CD4-positive, CD25-positive, alpha-beta regulatory T cell (primary cell): ENCODE results near the gene FBXL7. TPM values are rescaled to one million over a fixed set of nuclear protein-coding genes. Genes with fewer than 3 reads are reported as not detected.

Experiments used
- ATAC-seq, 2 donors: fragments of 150-1000 bp; cut with Tn5 transposase; one replicate each; pipeline ENCODE4 v1.10.0; 2021; ENCODE audit warnings: low read depth in 2 of 2, moderate number of reproducible peaks in 2 of 2, moderate library complexity in 1 of 2
- DNase-seq, 3 donors: peaks; one replicate each; pipeline versions ENCODE4 v3.0.0 to v3.0.0-alpha.2; 2012 to 2022; ENCODE audit warnings: mixed read lengths in 1 of 3
- H3K27ac ChIP-seq: one replicate; pipeline ENCODE4 v1.7.0; 2013; ENCODE audit warnings: mild to moderate bottlenecking, low read length; ENCODE audit not compliant: insufficient read depth, poor library complexity, severe bottlenecking
- H3K27me3 ChIP-seq: one replicate; pipeline ENCODE4 v1.7.0; 2013; ENCODE audit warnings: low read length; ENCODE audit not compliant: control insufficient read depth, insufficient read depth
- H3K36me3 ChIP-seq: one replicate; pipeline ENCODE4 v1.7.0; 2013; ENCODE audit warnings: mild to moderate bottlenecking, low read length, moderate library complexity; ENCODE audit not compliant: control insufficient read depth, insufficient read depth
- H3K4me1 ChIP-seq: 2 replicates; pipeline ENCODE4 v1.7.0; 2013; ENCODE audit warnings: mild to moderate bottlenecking, low read length; ENCODE audit not compliant: insufficient read depth, control insufficient read depth, poor library complexity, severe bottlenecking
- H3K4me3 ChIP-seq: one replicate; pipeline ENCODE4 v1.7.0; 2013; ENCODE audit warnings: low read depth, mild to moderate bottlenecking, low read length, moderate library complexity
- H3K9me3 ChIP-seq, 2 experiments: 1 replicate in 1 of 2; 2 replicates in 1 of 2; pipeline ENCODE4 v1.7.0; 2013; ENCODE audit warnings: low read length in 2 of 2, mild to moderate bottlenecking in 1 of 2, moderate library complexity in 1 of 2; ENCODE audit not compliant: control insufficient read depth in 2 of 2
- H3K27ac Mint-ChIP-seq, 3 donors: one replicate each; pipeline ENCODE4 v1.8.0; 2020 to 2022; ENCODE audit warnings: mild to moderate bottlenecking in 3 of 3, mixed read lengths in 3 of 3, moderate library complexity in 2 of 3
- H3K27me3 Mint-ChIP-seq: one replicate; pipeline ENCODE4 v1.8.0; 2022; ENCODE audit warnings: mild to moderate bottlenecking, mixed read lengths
- H3K36me3 Mint-ChIP-seq: one replicate; pipeline ENCODE4 v1.8.0; 2020; ENCODE audit warnings: mixed read lengths
- H3K4me1 Mint-ChIP-seq, 4 donors: one replicate each; pipeline ENCODE4 v1.8.0; 2020 to 2022; ENCODE audit warnings: mixed read lengths in 4 of 4, mild to moderate bottlenecking in 1 of 4
- H3K4me3 Mint-ChIP-seq, 4 donors: one replicate each; pipeline ENCODE4 v1.8.0; 2020 to 2022; ENCODE audit warnings: mild to moderate bottlenecking in 4 of 4, mixed read lengths in 4 of 4, moderate library complexity in 3 of 4
- H3K9me3 Mint-ChIP-seq, 7 donors: one replicate each; pipeline ENCODE4 v1.8.0; 2020 to 2022; ENCODE audit warnings: mixed read lengths in 7 of 7, mild to moderate bottlenecking in 3 of 7, moderate library complexity in 2 of 7
- polyA plus RNA-seq, 4 donors: library from polyadenylated mRNA; unstranded; fragments of 300-500 nt; fragmentation: Illumina TruSeq; gene quantifications; one replicate each; pipeline ENCODE4 v1.2.3, GENCODE V29; 2021
- total RNA-seq: library from RNA; stranded (reverse); gene quantifications from one replicate; pipeline ENCODE4 v1.2.3, GENCODE V29; 2022

Gene FBXL7
- total and polyA plus RNA-seq, 5 donors from 2014 or later: not detected

GRCh38 chr5:15545082-15545481 lies 45.1 kb downstream of the FBXL7 start:
- no peaks in the 10 kb centered on the region for H3K4me1 ChIP-seq
- H3K36me3 Mint-ChIP-seq: no peaks in the 10 kb centered on the region
- no peak overlapping the region for H3K27ac Mint-ChIP-seq

DNA sequence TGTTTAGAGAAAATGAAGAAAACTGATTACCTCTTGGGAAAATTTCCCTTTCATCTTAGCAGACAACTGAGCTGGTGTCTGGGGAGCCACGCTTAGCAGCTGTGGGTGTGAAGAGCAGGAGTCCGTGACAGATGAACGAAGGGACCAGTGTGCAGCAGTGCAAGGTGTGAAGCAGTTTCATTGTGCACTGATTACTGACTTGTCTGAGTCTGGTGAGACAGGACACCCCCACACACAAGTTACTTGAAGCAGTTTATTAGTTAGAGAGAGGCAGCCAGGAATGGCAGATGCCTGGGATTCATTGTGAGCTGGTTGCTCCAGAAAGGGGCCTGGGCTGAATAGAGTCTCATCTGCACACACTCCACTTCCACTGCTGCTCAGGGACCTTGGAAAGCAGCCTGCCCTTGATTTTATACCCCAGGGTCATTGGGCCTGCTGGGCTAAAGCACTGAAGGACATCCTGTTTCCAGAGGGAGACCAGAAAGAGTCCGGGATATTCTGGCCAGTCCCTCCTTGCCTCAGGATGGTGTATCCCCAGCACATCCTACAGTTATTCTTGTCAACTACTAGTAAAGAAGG lies 47.4 kb downstream of the FBXL7 start:
- H3K4me3 Mint-ChIP-seq: no peak overlapping the region
- no peak for DNase-seq
- H3K27ac Mint-ChIP-seq: no peak overlapping the region
- Histone ChIP-seq H3K36me3 (no peaks in the 10 kb centered on the region), H3K27me3 (no peaks in the 10 kb centered on the region), H3K9me3 (no peaks in the 10 kb centered on the region), H3K4me3 (no peak overlapping the region), H3K27ac (no peak overlapping the region), H3K4me1 (no peaks in the 10 kb centered on the region)
- H3K9me3 Mint-ChIP-seq: peaks cover 0 to 12% (median 3%) of the 10 kb centered on the region in 7 donors
- no peaks in the 10 kb centered on the region for H3K36me3 Mint-ChIP-seq
- no peaks in the 10 kb centered on the region for H3K4me1 Mint-ChIP-seq
- no peak for ATAC-seq
- no peaks in the 10 kb centered on the region for H3K27me3 Mint-ChIP-seq

More at GRCh38 chr5:15545082-15545481, 45.1 kb downstream of the FBXL7 start:
- Mint-ChIP-seq H3K9me3 (peaks cover 0 to 10% (median 2%) of the 10 kb centered on the region in 7 donors), H3K4me1 (no peaks in the 10 kb centered on the region), H3K27me3 (no peaks in the 10 kb centered on the region), H3K4me3 (no peak overlapping the region)
- Histone ChIP-seq H3K4me3 (no peak overlapping the region), H3K9me3 (no peaks in the 10 kb centered on the region), H3K36me3 (no peaks in the 10 kb centered on the region), H3K27me3 (no peaks in the 10 kb centered on the region), H3K27ac (no peak overlapping the region)
- DNase-seq (no peak), ATAC-seq (no peak)

- no peak for ATAC-seq
- H3K27ac Mint-ChIP-seq: no peak overlapping the region
- no peaks in the 10 kb centered on the region for H3K36me3 Mint-ChIP-seq
- no peaks in the 10 kb centered on the region for H3K4me1 Mint-ChIP-seq
- Histone ChIP-seq H3K9me3 (peaks cover 0 to 3% of the 10 kb centered on the region in 2 experiments), H3K27me3 (no peaks in the 10 kb centered on the region), H3K4me3 (no peak overlapping the region), H3K27ac (no peak overlapping the region), H3K36me3 (no peaks in the 10 kb centered on the region), H3K4me1 (no peaks in the 10 kb centered on the region)
- H3K9me3 Mint-ChIP-seq: peaks cover 0 to 17% (median 4%) of the 10 kb centered on the region in 7 donors
- H3K27me3 Mint-ChIP-seq: no peaks in the 10 kb centered on the region
- no peak for DNase-seq
- H3K4me3 Mint-ChIP-seq: no peak overlapping the region
Measured at GRCh38 chr5:15549961-15550360, 50.0 kb downstream of the FBXL7 start.

DNA sequence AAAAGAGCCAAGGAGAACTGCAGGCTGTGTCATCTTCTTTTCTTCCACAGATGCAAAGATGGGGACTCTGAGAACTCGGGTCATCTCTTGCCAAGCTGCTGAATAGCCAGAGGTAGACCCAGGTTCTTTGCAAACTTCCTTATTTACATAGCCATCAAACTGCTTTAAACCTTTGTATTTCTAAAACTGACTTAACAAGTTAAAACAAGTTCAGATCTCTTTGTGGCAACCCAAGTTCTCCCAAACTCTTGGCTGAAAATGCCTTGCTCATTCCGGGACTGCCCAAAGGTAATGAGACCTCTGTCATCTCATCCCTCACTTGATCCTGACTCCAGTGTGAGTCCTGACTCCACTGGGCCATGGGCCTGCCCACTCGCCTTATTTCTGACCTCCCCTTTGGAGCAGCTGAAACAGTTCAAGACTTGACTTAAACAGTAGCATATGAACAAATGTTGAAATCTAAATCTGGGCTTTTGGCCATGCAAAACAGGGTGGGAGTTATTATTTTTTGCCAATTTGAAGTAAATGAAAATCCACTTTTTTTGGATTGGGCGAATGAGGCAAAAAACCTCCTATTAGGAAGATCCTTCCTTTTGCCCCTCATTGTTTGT lies 50.6 kb downstream of the FBXL7 start:
- H3K9me3 Mint-ChIP-seq: peaks cover 0 to 17% (median 4%) of the 10 kb centered on the region in 7 donors
- no peaks in the 10 kb centered on the region for H3K4me1 ChIP-seq
- H3K27ac ChIP-seq: no peak overlapping the region
- no peak for ATAC-seq
- no peak overlapping the region for H3K4me3 Mint-ChIP-seq
- H3K27ac Mint-ChIP-seq: no peak overlapping the region
- no peaks in the 10 kb centered on the region for H3K27me3 ChIP-seq
- no peaks in the 10 kb centered on the region for H3K27me3 Mint-ChIP-seq
- H3K4me1 Mint-ChIP-seq: no peaks in the 10 kb centered on the region
- H3K36me3 Mint-ChIP-seq: no peaks in the 10 kb centered on the region
- DNase-seq: no peak
- H3K4me3 ChIP-seq: no peak overlapping the region
- H3K36me3 ChIP-seq: no peaks in the 10 kb centered on the region
- H3K9me3 ChIP-seq: peaks cover 0 to 3% of the 10 kb centered on the region in 2 experiments

DNA sequence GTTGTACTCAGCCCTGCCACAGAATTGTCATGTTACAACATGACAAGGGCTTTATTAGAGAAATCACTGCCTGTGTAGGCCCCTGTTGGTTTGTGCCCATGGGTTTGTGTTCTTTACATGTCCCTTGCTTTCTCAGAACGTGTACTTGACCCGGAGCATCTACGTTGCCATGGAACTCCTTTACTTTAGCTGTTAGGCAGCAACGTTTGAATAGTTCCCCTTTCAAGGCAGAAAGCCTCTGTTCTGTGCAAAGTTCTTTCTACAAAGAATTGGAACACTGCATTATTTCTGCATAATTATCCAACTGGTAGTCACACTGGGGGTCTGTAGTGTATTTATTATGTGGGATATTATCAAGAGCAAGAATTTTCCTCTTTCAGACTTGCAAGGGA lies 51.1 kb downstream of the FBXL7 start:
- no peaks in the 10 kb centered on the region for H3K4me1 ChIP-seq
- Mint-ChIP-seq H3K9me3 (peaks cover 0 to 17% (median 4%) of the 10 kb centered on the region in 7 donors), H3K36me3 (no peaks in the 10 kb centered on the region), H3K27me3 (no peaks in the 10 kb centered on the region), H3K27ac (no peak overlapping the region), H3K4me1 (no peaks in the 10 kb centered on the region), H3K4me3 (no peak overlapping the region)
- peaks cover 0 to 3% of the 10 kb centered on the region in 2 experiments for H3K9me3 ChIP-seq
- no peaks in the 10 kb centered on the region for H3K36me3 ChIP-seq
- DNase-seq: no peak
- no peak for ATAC-seq
- no peak overlapping the region for H3K27ac ChIP-seq
- H3K4me3 ChIP-seq: no peak overlapping the region
- H3K27me3 ChIP-seq: no peaks in the 10 kb centered on the region

GRCh38 chr5:15554542-15554941 lies 54.6 kb downstream of the FBXL7 start:
- Mint-ChIP-seq H3K27ac (peak overlapping the region in 1 of 3 donors; percentile 61), H3K4me1 (no peaks in the 10 kb centered on the region), H3K27me3 (no peaks in the 10 kb centered on the region), H3K9me3 (peaks cover 0 to 10% (median 4%) of the 10 kb centered on the region in 7 donors), H3K36me3 (no peaks in the 10 kb centered on the region), H3K4me3 (no peak overlapping the region)
- no peak for ATAC-seq
- Histone ChIP-seq H3K27me3 (no peaks in the 10 kb centered on the region), H3K4me3 (no peak overlapping the region), H3K27ac (no peak overlapping the region), H3K4me1 (no peaks in the 10 kb centered on the region), H3K9me3 (peaks cover 0 to 3% of the 10 kb centered on the region in 2 experiments), H3K36me3 (no peaks in the 10 kb centered on the region)
- no peak for DNase-seq

DNA sequence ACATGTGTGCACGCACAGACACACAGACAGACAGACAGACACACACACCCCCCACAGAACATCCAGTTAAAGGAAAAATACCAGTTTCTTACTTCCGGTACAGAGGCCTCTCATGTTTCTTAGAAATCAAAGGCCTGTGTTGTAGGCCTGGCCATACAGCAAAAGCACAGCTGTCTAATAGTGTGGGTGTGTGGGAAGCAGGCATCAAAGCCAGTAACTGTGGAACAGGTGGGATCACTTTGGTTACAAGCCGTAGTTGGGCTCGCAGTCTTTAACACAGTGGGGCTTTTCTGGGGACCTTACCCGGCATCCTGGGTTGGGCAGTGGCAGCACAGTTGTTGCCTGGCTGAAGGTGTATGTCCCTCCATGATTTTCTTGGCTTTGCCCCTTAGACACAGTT lies 55.2 kb downstream of the FBXL7 start:
- peaks cover 0 to 10% (median 4%) of the 10 kb centered on the region in 7 donors for H3K9me3 Mint-ChIP-seq
- no peaks in the 10 kb centered on the region for H3K27me3 Mint-ChIP-seq
- H3K4me3 ChIP-seq: no peak overlapping the region
- ATAC-seq (no peak), DNase-seq (no peak)
- no peaks in the 10 kb centered on the region for H3K36me3 Mint-ChIP-seq
- no peak overlapping the region for H3K27ac ChIP-seq
- H3K4me3 Mint-ChIP-seq: no peak overlapping the region
- peaks cover 0 to 3% of the 10 kb centered on the region in 2 experiments for H3K9me3 ChIP-seq
- no peaks in the 10 kb centered on the region for H3K4me1 ChIP-seq
- no peak overlapping the region for H3K27ac Mint-ChIP-seq
- no peaks in the 10 kb centered on the region for H3K4me1 Mint-ChIP-seq
- no peaks in the 10 kb centered on the region for H3K36me3 ChIP-seq
- no peaks in the 10 kb centered on the region for H3K27me3 ChIP-seq

- Mint-ChIP-seq H3K36me3 (no peaks in the 10 kb centered on the region), H3K27me3 (no peaks in the 10 kb centered on the region), H3K4me1 (no peaks in the 10 kb centered on the region), H3K27ac (no peak overlapping the region), H3K4me3 (no peak overlapping the region), H3K9me3 (peaks cover 0 to 7% (median 2%) of the 10 kb centered on the region in 7 donors)
- Histone ChIP-seq H3K36me3 (no peaks in the 10 kb centered on the region), H3K4me1 (no peaks in the 10 kb centered on the region), H3K27me3 (no peaks in the 10 kb centered on the region), H3K4me3 (no peak overlapping the region), H3K9me3 (peaks cover 0 to 3% of the 10 kb centered on the region in 2 experiments), H3K27ac (no peak overlapping the region)
- DNase-seq (no peak), ATAC-seq (no peak)
Measured at GRCh38 chr5:15558240-15558639, 58.3 kb downstream of the FBXL7 start.
